Activated naive CD4-positive, alpha-beta T cell treated with anti-CD3 and anti-CD28 coated beads for 36 hours (primary cell): ENCODE results near the gene KCNJ9. TPM values are rescaled to one million over a fixed set of nuclear protein-coding genes. Genes with fewer than 3 reads are reported as not detected.

Experiments
- CTCF ChIA-PET: fragments of 350-600 bp; sonication (Branson Sonifier 250); formaldehyde crosslinking; loops from one replicate; lab custom pipeline; 2021; ENCODE audit warnings: antibody characterized with exemption; lab: Charles Lee
- DNase-seq: peaks from one replicate; pipeline ENCODE4 v3.0.0-alpha.2; 2020
- H3K27ac Mint-ChIP-seq: one replicate; pipeline ENCODE4 v1.8.0; 2021; ENCODE audit warnings: mild to moderate bottlenecking, mixed read lengths
- H3K27me3 Mint-ChIP-seq: one replicate; pipeline ENCODE4 v1.8.0; 2021; ENCODE audit warnings: low read depth, mixed read lengths
- H3K36me3 Mint-ChIP-seq: one replicate; pipeline ENCODE4 v1.8.0; 2021; ENCODE audit warnings: low read depth, mixed read lengths
- H3K4me1 Mint-ChIP-seq: one replicate; pipeline ENCODE4 v1.8.0; 2021; ENCODE audit warnings: low read depth, mixed read lengths
- H3K4me3 Mint-ChIP-seq: one replicate; pipeline ENCODE4 v1.8.0; 2021; ENCODE audit warnings: mild to moderate bottlenecking, moderate library complexity, mixed read lengths
- H3K9me3 Mint-ChIP-seq: one replicate; pipeline ENCODE4 v1.8.0; 2021; ENCODE audit warnings: mixed read lengths
- intact Hi-C: fragments of 100-400 bp; cut with micrococcal nuclease; formaldehyde crosslinking; loops from one replicate; pipeline ENCODE4 v1.15.1; 2023
- total RNA-seq, 2 experiments: library from RNA; stranded (reverse); gene quantifications; one replicate each; pipeline ENCODE4 v1.2.3, GENCODE V29; 2021

Gene KCNJ9
- total RNA-seq, 2 experiments from 2014 or later: not detected

DNA sequence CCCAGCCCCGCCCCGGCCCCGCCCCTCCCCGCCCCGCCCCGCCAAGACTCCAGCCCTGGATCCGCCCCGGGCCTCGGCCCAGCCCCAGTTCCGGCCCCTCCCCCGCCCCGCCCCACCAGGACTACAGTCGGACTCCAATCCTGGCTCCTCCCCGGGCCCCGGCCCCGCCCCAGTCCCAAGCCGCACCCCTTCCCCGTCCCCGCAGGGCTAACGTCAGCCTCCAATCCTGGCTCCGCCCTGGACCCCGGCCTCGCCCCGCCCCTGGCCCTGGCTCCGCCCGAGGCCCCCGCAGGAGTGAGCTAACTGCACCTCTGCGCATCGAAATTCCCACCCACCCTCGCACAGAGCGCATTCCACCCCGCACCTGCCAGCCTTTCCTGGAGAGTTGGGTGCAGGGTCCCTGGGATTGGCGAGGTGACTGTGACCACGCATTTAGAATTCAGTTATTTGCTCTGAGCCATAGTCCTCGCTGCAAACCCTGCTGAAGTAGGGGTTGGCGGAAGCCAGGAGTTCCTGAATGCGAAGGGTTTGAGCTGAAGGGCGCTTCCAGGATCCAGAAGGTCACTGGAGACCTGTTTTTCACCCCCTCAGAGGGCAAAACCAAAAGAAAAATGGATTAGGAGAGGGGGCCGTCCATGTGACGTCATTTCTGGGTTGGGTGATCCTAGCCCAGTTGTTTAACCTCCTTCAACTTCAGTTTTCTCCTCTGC is 17.7 kb downstream of the KCNJ9 start:
- peak; percentile 99 for DNase-seq
- Mint-ChIP-seq H3K27ac (peak overlapping the region; percentile 81), H3K9me3 (no peaks in the 10 kb centered on the region), H3K27me3 (no peaks in the 10 kb centered on the region), H3K4me3 (peak overlapping the region; percentile 75), H3K4me1 (peaks cover 50% of the 10 kb centered on the region), H3K36me3 (no peaks in the 10 kb centered on the region)
- CTCF ChIA-PET: interaction anchor here (1.2 to 4.5 kb wide), 5 partner anchors 9 to 317 kb away, joined by 3 to 88 read pairs (median 3); no protein-coding TSS in a partner anchor
- intact Hi-C loops: loop anchor here (1.0 to 5.0 kb wide), 7 partner anchors 14 to 1087 kb away; partner anchors contain the start of genes COPA, NCSTN, PEX19 and PIGM

GRCh38 chr1:160099716-160100375 is 18.5 kb downstream of the KCNJ9 start:
- intact Hi-C loops: loop anchor here (2.0 to 5.0 kb wide), 2 partner anchors 507 to 1088 kb away; no protein-coding TSS in a partner anchor
- DNase-seq: no peak
- no peaks in the 10 kb centered on the region for H3K27me3 Mint-ChIP-seq
- CTCF ChIA-PET: interaction anchor here (0.9 to 7.1 kb wide), 7 partner anchors 14 to 277 kb away, joined by 5 to 87 read pairs (median 17); no protein-coding TSS in a partner anchor
- H3K27ac Mint-ChIP-seq: peak overlapping the region; percentile 81
- H3K4me1 Mint-ChIP-seq: peaks cover 47% of the 10 kb centered on the region
- no peaks in the 10 kb centered on the region for H3K36me3 Mint-ChIP-seq
- H3K9me3 Mint-ChIP-seq: no peaks in the 10 kb centered on the region
- no peak overlapping the region for H3K4me3 Mint-ChIP-seq

GRCh38 chr1:160101037-160101716 is 19.8 kb downstream of the KCNJ9 start:
- intact Hi-C loops: loop anchor here (1.0 to 2.0 kb wide), 8 partner anchors 68 to 506 kb away; no protein-coding TSS in a partner anchor
- Mint-ChIP-seq H3K36me3 (no peaks in the 10 kb centered on the region), H3K4me1 (peaks cover 41% of the 10 kb centered on the region), H3K9me3 (no peaks in the 10 kb centered on the region), H3K4me3 (peak overlapping the region; percentile 19), H3K27me3 (no peaks in the 10 kb centered on the region), H3K27ac (peak overlapping the region; percentile 69)
- CTCF ChIA-PET: interaction anchor here (0.6 to 7.1 kb wide), 31 partner anchors 8 to 276 kb away, joined by 3 to 87 read pairs (median 4); partner anchors contain the start of gene KCNJ9
- peak; percentile 81 for DNase-seq

DNA sequence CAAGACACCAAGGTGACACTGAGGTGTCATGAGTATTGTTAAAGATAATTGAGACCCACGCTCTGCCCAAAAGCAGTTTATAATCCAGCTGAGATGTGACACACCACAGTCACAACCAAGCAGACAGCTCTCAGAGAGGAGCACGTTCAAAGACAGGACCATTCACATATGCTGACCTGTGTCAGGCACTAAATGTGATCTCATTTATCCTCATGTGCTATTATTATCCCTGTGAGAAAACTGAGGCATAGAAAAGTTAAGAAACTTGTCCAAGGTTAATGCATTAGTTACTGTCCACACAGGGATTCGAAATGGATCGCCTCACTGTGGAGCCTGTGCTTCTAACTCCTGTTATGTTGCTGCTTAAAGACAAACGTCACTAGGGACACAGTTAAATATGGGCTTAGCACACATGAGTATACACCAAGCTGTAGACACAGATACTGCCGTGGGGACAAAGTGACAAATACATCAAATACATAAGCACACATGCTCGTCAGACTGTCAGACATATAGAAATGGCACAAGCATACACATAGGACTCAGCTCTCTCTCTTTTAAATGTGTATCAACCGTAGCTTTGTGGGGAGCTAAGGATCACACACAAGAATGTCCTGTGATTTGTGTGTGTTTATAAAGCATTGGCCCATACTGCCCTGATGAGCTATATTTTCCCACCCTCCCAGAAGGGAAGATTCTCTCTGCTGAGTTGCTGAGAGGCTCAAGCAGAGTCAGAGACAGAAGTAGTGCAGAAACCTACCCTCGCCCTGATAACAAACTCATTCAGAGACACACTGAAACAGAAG is 20.6 kb downstream of the KCNJ9 start:
- peak overlapping the region; percentile 69 for H3K27ac Mint-ChIP-seq
- intact Hi-C loops: loop anchor here (1.0 to 2.0 kb wide), 8 partner anchors 67 to 505 kb away; no protein-coding TSS in a partner anchor

GRCh38 chr1:160103658-160104408 is 22.5 kb downstream of the KCNJ9 start:
- no peak overlapping the region for H3K27ac Mint-ChIP-seq
- peaks cover 28% of the 10 kb centered on the region for H3K4me1 Mint-ChIP-seq
- H3K4me3 Mint-ChIP-seq: no peak overlapping the region
- H3K27me3 Mint-ChIP-seq: no peaks in the 10 kb centered on the region
- DNase-seq: no peak
- CTCF ChIA-PET: interaction anchor here (1.1 to 7.1 kb wide), 9 partner anchors 8 to 273 kb away, joined by 3 to 87 read pairs (median 5); no protein-coding TSS in a partner anchor
- H3K36me3 Mint-ChIP-seq: no peaks in the 10 kb centered on the region
- intact Hi-C loops: no loop called here
- no peaks in the 10 kb centered on the region for H3K9me3 Mint-ChIP-seq

More for the DNA sequence above, 20.6 kb downstream of the KCNJ9 start:
- no peak for DNase-seq
- Mint-ChIP-seq H3K9me3 (no peaks in the 10 kb centered on the region), H3K4me3 (no peak overlapping the region), H3K36me3 (no peaks in the 10 kb centered on the region), H3K4me1 (peaks cover 35% of the 10 kb centered on the region), H3K27me3 (no peaks in the 10 kb centered on the region)
- CTCF ChIA-PET: interaction anchor here (0.6 to 7.1 kb wide), 26 partner anchors 7 to 275 kb away, joined by 3 to 87 read pairs (median 4); partner anchors contain the start of gene KCNJ9

DNA sequence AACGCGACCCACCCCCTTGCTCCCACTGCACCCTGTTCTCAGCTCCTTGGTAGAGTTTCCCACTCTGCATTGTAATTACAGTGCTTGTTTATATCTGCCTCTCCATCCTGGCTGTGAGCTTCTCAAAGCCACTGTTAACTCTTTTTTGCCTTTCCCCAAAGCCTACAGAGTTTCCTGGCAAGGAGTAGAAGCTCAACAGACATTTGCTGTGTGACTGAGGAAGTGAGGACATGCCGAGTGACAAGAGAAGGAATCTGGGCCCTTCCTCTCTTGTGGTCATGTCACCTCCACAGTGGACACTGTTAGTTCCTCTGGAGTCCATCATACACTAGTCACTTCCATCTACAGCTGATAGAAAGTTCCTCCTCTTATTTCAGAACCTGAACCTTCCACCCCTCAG is 23.1 kb downstream of the KCNJ9 start:
- no peak for DNase-seq
- H3K27me3 Mint-ChIP-seq: no peaks in the 10 kb centered on the region
- H3K4me1 Mint-ChIP-seq: peaks cover 28% of the 10 kb centered on the region
- H3K36me3 Mint-ChIP-seq: no peaks in the 10 kb centered on the region
- no peaks in the 10 kb centered on the region for H3K9me3 Mint-ChIP-seq
- no peak overlapping the region for H3K27ac Mint-ChIP-seq
- intact Hi-C loops: no loop called here
- CTCF ChIA-PET: interaction anchor here (1.1 to 7.1 kb wide), 9 partner anchors 8 to 272 kb away, joined by 3 to 87 read pairs (median 5); no protein-coding TSS in a partner anchor
- no peak overlapping the region for H3K4me3 Mint-ChIP-seq

DNA sequence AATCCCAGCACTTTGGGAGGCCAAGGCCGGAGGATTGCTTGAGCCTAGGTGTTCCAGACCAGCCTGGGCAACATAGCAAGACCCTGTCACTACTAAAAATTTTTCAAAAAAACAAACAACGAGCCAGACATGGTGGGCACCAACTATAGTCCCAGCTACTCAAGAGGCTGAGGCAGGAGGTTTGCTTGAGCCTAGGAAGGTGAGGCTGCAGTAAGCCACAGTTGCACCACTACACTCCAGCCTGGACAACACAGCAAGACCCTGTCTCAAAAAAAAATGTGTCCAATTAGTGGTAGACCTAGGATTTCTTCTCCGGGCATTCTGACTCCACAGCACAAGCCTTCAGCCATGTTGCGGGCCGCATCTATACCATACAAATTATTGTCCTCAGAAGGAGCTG is 23.8 kb downstream of the KCNJ9 start:
- no peaks in the 10 kb centered on the region for H3K36me3 Mint-ChIP-seq
- H3K9me3 Mint-ChIP-seq: no peaks in the 10 kb centered on the region
- CTCF ChIA-PET: interaction anchor here (0.8 to 7.1 kb wide), 10 partner anchors 9 to 272 kb away, joined by 3 to 87 read pairs (median 6); no protein-coding TSS in a partner anchor
- no peak overlapping the region for H3K27ac Mint-ChIP-seq
- intact Hi-C loops: no loop called here
- H3K4me3 Mint-ChIP-seq: no peak overlapping the region
- DNase-seq: no peak
- H3K4me1 Mint-ChIP-seq: peaks cover 23% of the 10 kb centered on the region
- H3K27me3 Mint-ChIP-seq: no peaks in the 10 kb centered on the region

GRCh38 chr1:160107512-160107911 is 26.2 kb downstream of the KCNJ9 start:
- Mint-ChIP-seq H3K9me3 (no peaks in the 10 kb centered on the region), H3K4me3 (no peak overlapping the region), H3K27me3 (no peaks in the 10 kb centered on the region), H3K27ac (no peak overlapping the region), H3K4me1 (peaks cover 6% of the 10 kb centered on the region), H3K36me3 (no peaks in the 10 kb centered on the region)
- intact Hi-C loops: no loop called here
- CTCF ChIA-PET: interaction anchor here (0.6 to 2.6 kb wide), 5 partner anchors 9 to 269 kb away, joined by 3 to 11 read pairs (median 4); partner anchors contain the start of gene IGSF8
- no peak for DNase-seq

- Mint-ChIP-seq H3K36me3 (no peaks in the 10 kb centered on the region), H3K9me3 (no peaks in the 10 kb centered on the region), H3K4me1 (peaks cover 6% of the 10 kb centered on the region), H3K27me3 (no peaks in the 10 kb centered on the region), H3K4me3 (no peak overlapping the region), H3K27ac (peak overlapping the region; percentile 32)
- DNase-seq: peak; percentile 63
- intact Hi-C loops: no loop called here
- CTCF ChIA-PET: interaction anchor here (0.7 to 2.6 kb wide), 12 partner anchors 8 to 267 kb away, joined by 3 to 11 read pairs (median 3); partner anchors contain the start of gene IGSF8
These were observed 27.7 kb downstream of the KCNJ9 start for GRCh38 chr1:160108888-160109662.

DNA sequence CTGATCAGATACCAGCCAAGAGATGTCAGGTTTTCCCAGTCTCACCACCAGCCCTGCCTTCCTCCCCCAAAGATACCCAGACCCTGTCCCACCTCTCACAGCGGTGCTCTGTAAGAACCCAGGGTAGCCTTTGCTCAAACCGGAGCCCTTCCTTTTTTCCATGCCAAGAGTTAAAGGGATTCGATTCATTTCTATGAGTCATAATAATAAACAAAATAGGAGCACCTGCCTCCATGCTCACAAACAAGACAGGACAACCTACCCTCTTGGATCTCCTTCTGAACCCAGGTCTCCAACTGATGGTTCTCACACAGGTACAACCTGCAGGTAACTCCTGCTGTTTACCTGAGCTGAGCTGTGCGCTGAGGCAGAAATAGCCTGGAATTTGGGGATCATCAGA is 28.3 kb downstream of the KCNJ9 start:
- Mint-ChIP-seq H3K4me3 (no peak overlapping the region), H3K4me1 (peaks cover 6% of the 10 kb centered on the region), H3K27ac (no peak overlapping the region), H3K27me3 (no peaks in the 10 kb centered on the region), H3K36me3 (no peaks in the 10 kb centered on the region), H3K9me3 (no peaks in the 10 kb centered on the region)
- no peak for DNase-seq
- intact Hi-C loops: no loop called here
- CTCF ChIA-PET: interaction anchor here (1.0 to 2.6 kb wide), 4 partner anchors 8 to 181 kb away, joined by 3 to 11 read pairs (median 4); no protein-coding TSS in a partner anchor
